Measurements from ENCODE around the gene RPUSD1.
"Not testable (repeated sequence)": the region's sequence is repeated elsewhere in the genome, so short reads cannot be mapped to it uniquely, and the experiment has no call there.

Gene RPUSD1

GRCh38 chr16:764184-764750, 23.9 kb downstream of the RPUSD1 start:
- no peak for FAIRE-seq

- FAIRE-seq = no peak
Measured at GRCh38 chr16:763369-764183, 24.6 kb downstream of the RPUSD1 start.

GRCh38 chr16:762595-763268, 25.4 kb downstream of the RPUSD1 start:
- FAIRE-seq = no peak

DNA sequence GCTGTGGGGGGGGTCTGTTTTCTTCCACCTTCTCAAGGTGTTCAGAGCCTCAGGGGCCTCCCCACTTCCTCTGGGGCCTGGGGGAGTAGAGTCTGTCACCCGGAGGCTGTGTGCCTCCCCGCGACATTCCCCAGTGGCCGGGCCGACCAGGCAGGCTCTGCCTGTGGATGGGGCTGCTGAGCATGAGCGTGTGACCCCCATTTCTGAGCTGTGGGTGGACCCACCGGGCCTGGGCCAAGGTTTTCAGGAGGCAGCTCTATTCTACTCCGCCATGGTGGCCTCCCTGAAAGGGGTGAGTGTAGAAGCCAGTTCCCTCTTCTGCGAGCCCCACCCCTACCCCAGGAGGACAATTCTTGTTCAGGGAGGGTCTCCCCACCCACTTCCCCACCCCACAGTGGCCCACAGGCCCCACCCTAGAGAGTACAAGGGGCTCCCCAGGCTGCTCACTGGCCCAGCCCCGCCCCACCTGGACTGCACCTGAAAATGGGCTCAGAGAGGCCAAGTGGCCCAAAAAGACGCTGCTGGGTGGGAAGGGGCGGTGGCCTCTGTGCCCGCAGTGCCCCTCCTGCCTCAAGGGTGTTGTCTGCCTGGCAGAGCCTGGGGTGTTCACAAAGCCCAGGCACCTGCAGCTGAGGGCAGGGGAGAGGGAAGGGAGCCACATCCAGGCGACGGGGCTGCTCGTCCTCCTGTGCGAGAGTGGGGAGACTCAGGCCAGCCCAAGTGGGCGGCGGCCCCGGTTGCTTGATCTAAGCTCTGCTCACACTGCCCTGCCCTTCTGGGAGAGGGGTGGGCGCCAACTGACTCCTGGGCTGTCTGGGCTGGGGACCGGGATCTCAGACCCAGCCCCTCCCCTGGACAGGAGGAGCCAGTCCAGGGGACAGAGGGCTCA, 26.3 kb downstream of the RPUSD1 start:
- FAIRE-seq = no peak

- FAIRE-seq = no peak
Measured at GRCh38 chr16:760545-761343, 27.4 kb downstream of the RPUSD1 start, which contains the start of gene MSLN. TSS of gene MSLN (plus strand) at chr16:760734. CDS start at chr16:762681, 1,947 bp downstream.

GRCh38 chr16:760065-760464, 28.1 kb downstream of the RPUSD1 start:
- no peak for FAIRE-seq

- no peak for FAIRE-seq
Measured at GRCh38 chr16:759110-759910, 28.9 kb downstream of the RPUSD1 start.

DNA sequence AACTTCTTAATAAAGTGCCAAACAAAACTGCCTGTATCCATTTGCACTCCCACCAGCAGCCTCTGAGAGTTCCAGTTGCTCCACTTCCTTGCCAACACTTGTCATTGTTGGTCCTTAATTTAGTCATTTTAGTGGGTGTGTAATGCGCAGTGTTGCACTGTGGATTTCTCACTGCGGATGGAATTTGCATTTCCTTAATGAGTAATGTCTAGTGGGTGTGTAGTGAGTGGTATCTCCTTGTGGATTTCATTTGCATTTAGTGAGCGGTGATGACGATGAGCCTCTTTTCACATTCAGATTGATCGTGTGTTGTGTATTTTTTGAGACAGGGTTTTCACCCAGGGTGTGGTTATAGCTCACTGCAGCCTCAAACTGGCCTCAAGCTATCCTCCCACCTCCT, 31.8 kb downstream of the RPUSD1 start:
- FAIRE-seq = no peak

- no peak for FAIRE-seq
Measured at GRCh38 chr16:754656-755055, 33.5 kb downstream of the RPUSD1 start.

DNA sequence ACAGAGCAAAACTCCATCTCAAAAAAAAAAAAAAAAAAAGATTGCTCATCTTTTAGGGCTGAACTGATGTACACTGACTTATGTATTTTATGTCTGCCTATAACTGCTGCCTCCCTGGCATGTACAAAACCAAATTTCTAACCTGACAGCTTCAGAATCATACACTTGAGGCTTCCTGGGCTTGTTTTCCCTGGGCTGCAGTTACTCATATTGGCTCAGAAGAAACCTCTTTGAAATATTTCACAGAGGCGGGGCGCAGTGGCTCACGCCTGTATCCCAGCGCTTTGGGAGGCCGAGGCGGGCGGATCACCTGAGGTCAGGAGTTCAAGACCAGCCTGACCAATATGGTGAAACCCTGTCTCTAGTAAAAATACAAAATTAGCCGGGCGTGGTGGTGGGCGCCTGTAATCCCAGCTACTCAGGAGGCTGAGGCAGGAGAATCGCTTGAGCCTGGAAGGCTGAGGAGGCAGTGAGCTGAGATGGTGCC, 34.0 kb downstream of the RPUSD1 start:
- FAIRE-seq = not testable (repeated sequence)

- FAIRE-seq = no peak
Measured at GRCh38 chr16:752007-752312, 36.2 kb downstream of the RPUSD1 start.

DNA sequence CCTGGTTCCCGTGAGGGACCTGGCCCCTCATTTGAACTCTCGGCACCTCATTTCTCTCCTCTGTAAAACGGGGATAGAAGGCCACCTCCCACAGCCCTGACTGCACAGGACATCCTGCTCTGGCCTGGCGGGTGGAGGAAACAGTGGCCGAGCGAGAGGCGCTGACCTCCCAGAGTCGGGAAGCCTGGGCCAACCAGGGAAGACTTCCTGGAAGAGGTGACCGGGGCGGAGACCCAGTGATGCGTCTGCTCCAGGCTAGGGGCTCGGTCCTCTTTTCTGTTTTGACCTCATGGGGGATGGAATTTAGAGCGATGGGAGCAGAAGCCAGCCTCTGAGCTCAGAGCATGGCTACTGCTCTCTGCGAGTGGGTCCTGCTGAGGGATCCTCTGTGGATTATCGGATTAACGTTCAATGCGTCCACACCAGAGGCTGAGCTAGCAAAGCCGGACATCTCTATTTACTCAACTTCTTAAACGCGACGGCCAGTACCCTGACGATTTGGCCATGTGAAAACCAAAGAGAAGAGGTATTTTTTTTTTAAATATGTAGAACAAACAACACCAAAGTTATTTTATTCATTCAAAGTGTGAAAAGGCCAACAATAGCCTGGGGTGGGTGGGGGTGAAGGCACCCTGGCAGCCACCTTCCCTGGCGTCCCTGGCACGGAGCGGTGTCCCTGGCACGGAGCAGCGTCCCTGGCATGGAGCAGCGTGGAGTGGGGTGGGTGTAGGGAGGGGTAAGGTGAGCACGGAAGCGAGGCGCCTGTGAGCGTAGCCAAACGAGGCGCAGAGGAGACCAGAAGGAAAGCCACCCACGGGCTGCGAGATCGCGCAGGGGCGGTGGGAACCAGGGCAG, 36.8 kb downstream of the RPUSD1 start:
- no peak for FAIRE-seq

GRCh38 chr16:750485-750884, 37.7 kb downstream of the RPUSD1 start:
- FAIRE-seq = no peak

DNA sequence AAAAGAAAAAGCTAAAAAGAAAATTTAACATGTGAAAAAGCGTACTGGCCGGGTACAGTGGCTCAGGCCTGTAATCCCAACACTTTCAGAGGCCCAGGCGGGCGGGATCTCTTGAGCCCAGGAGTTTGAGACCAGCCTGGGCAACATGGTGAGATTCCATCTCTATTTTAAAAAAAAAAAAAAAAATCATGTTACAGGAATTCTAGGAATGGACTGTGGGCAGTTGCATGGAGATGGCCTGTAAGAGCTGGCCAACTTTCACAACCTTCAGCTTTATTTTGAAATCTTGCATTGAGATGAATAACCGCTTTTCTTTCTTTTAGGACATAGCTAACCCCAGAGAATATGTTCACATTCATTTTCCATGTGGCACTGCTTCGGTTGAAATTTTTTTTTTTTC, 39.2 kb downstream of the RPUSD1 start:
- FAIRE-seq = no peak

- no peak for FAIRE-seq
Measured at GRCh38 chr16:747978-748746, 40.0 kb downstream of the RPUSD1 start.

DNA sequence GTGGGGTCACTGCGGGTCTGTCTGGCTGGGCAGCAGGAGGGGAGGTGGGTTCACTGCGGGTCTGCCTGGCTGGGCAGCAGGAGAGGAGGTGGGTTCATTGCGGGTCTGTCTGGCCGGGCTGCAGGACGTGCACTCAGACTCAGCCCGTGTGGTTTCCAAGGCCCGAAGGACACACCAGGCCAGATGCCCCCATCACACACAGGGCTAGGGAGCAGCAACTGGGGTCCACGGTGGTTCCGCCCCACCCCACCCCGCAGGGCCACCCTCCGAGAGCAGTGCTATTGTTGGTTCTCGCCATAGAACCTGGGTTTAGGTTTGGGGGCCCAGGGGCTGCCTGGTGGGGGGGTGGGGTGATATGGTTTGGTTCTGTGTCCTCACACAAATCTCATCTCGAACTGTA, 41.5 kb downstream of the RPUSD1 start:
- FAIRE-seq = no peak

GRCh38 chr16:745739-746138, 42.4 kb downstream of the RPUSD1 start:
- no peak for FAIRE-seq

GRCh38 chr16:743794-744500, 44.2 kb downstream of the RPUSD1 start:
- FAIRE-seq = no peak

DNA sequence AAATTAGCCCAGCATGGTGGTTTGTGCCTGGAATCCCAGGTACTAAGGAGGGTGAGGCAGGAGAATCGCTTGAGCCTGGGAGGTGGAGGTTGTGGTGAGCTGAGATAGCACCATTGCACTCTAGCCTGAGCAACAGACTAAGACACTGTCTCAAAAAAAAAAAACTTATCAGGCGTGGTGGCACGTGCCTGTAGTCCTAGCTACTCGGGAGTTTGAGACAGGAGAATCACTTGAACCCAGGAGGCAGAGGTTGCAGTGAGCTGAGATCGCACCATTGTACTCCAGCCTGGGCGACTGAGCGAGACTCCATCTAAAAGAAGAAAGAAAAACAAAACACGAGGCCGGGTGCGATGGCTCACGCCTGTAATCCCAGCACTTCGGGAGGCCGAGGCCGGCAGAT, 45.3 kb downstream of the RPUSD1 start:
- not testable (repeated sequence) for FAIRE-seq

Measured in G401.6 (cell line).